Loucy (cell line): Measurements from ENCODE around the gene IGF2BP3.

ENCODE experiments used
- H2AFZ ChIP-seq: fragments of 200-600 bp; sonication (generic); 2 replicates; pipeline ENCODE4 v1.6.0; 2016; ENCODE audit warnings: antibody characterized with exemption, mild to moderate bottlenecking, low read length, moderate library complexity
- H3F3A ChIP-seq: fragments of 200-600 bp; 2 replicates; pipeline ENCODE4 v1.6.0; 2016; ENCODE audit warnings: antibody characterized with exemption, low read depth, mild to moderate bottlenecking
- H3K27me3 ChIP-seq: fragments of 200-600 bp; sonication (generic); 2 replicates; pipeline ENCODE4 v1.6.1; 2014; ENCODE audit warnings: low read length, mild to moderate bottlenecking; ENCODE audit not compliant: insufficient read depth, poor library complexity, severe bottlenecking
- H3K36me3 ChIP-seq: fragments of 200-600 bp; sonication (generic); 2 replicates; pipeline ENCODE4 v1.6.1; 2016; ENCODE audit warnings: low read length; ENCODE audit not compliant: insufficient read depth
- H3K4me1 ChIP-seq: fragments of 200-600 bp; sonication (generic); 2 replicates; pipeline ENCODE4 v1.5.1; 2014; ENCODE audit warnings: low read length, mild to moderate bottlenecking; ENCODE audit not compliant: insufficient read depth, poor library complexity, severe bottlenecking
- H3K4me2 ChIP-seq: fragments of 200-600 bp; sonication (generic); 2 replicates; pipeline ENCODE4 v1.6.0; 2014; ENCODE audit warnings: antibody characterized with exemption, low read length, low read depth, mild to moderate bottlenecking; ENCODE audit not compliant: poor library complexity, severe bottlenecking
- H3K4me3 ChIP-seq: fragments of 200-600 bp; sonication (generic); 2 replicates; pipeline ENCODE4 v1.5.1; 2014; ENCODE audit warnings: low read length, mild to moderate bottlenecking, mixed read lengths; ENCODE audit not compliant: poor library complexity, severe bottlenecking
- H3K79me2 ChIP-seq: fragments of 200-600 bp; sonication (generic); 2 replicates; pipeline ENCODE4 v1.6.1; 2014; ENCODE audit warnings: low read length; ENCODE audit not compliant: insufficient read depth
- H3K9ac ChIP-seq: fragments of 200-600 bp; sonication (generic); 2 replicates; pipeline ENCODE4 v1.6.0; 2014; ENCODE audit warnings: mild to moderate bottlenecking, low read depth, low read length, moderate library complexity; ENCODE audit not compliant: poor library complexity, severe bottlenecking
- H3K9me2 ChIP-seq: fragments of 200-600 bp; sonication (generic); replicated peaks from 2 replicates; pipeline ENCODE4 v1.6.1; 2016; ENCODE audit warnings: low read depth, low read length, mixed read lengths
- H3K9me3 ChIP-seq: fragments of 200-600 bp; sonication (generic); 2 replicates; pipeline ENCODE4 v1.6.1; 2014; ENCODE audit warnings: mild to moderate bottlenecking, antibody characterized with exemption, low read length, low read depth; ENCODE audit not compliant: insufficient read depth
- H4K20me1 ChIP-seq: fragments of 200-600 bp; sonication (generic); 2 replicates; pipeline ENCODE4 v1.6.0; 2014; ENCODE audit warnings: antibody characterized with exemption, low read length, mild to moderate bottlenecking; ENCODE audit not compliant: insufficient read depth, poor library complexity, severe bottlenecking
- CTCF ChIP-seq: fragments of 200-600 bp; sonication (generic); conservative IDR thresholded peaks from 2 replicates; pipeline ENCODE4 v1.5.1; 2014; ENCODE audit warnings: mild to moderate bottlenecking, antibody characterized with exemption, low read length
- EZH2phosphoT487 ChIP-seq: fragments of 200-600 bp; IDR thresholded peaks from 2 replicates; pipeline ENCODE4 v1.6.1; 2018; ENCODE audit warnings: antibody characterized with exemption, mild to moderate bottlenecking, moderate library complexity, borderline replicate concordance

The IGF2BP3 gene

DNA sequence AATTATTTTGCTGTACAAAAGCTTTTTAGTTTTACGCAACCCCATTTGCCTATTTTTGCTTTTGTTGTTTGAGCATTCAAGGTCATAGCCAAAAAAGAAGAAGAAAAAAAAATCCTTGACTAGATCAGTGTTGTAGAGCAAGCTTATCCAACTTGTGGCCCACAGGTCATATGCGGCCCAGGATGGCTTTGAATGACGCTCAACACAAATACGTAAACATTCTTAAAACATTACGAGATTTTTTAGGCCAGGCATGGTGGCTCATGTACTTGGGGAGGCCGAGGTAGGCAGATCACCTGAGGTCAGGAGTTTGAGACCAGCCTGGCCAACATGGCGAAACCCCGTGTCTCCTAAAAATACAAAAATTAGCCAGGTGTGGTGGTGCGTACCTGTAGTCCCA is 179.3 kb downstream of the IGF2BP3 start:
- H3K9ac ChIP-seq, result no peak overlapping the region
- no peaks in the 10 kb centered on the region for H3K9me2 ChIP-seq
- H3K27me3 ChIP-seq, result peaks cover 38% of the 10 kb centered on the region
- H3K4me2 ChIP-seq, result no peak overlapping the region
- TF ChIP-seq EZH2phosphoT487 (no peak), CTCF (no peak)
- H4K20me1 ChIP-seq, result no peaks in the 10 kb centered on the region
- no peaks in the 10 kb centered on the region for H3K79me2 ChIP-seq
- H3K4me1 ChIP-seq, result peaks cover 18% of the 10 kb centered on the region
- no peaks in the 10 kb centered on the region for H3F3A ChIP-seq
- H2AFZ ChIP-seq, result no peak overlapping the region
- no peaks in the 10 kb centered on the region for H3K36me3 ChIP-seq
- H3K9me3 ChIP-seq, result no peaks in the 10 kb centered on the region
- no peak overlapping the region for H3K4me3 ChIP-seq

DNA sequence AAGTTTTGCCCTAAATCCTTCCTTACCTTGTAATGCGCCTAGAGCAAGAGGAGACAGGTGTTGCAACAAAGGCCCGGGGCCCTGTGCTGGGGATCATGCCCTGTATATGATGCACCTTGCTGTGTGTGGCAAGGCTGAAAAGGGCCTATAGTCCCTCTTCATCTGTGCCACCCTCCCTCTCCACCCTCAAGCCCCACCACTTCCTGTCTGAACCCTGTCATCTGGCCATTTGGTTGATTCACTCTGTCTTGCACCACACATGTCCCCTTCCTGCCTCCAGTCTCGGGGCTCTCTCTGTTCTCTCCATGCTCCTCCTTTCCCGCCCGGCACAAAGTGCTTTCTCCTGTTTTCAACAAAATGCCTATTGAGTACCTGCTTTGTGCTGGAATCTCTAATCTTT is 182.7 kb downstream of the IGF2BP3 start:
- Histone ChIP-seq H3K4me1 (peaks cover 18% of the 10 kb centered on the region), H3K79me2 (no peaks in the 10 kb centered on the region), H3K9me3 (no peaks in the 10 kb centered on the region), H3K4me3 (peak overlapping the region; percentile 18), H3F3A (no peaks in the 10 kb centered on the region), H3K9ac (no peak overlapping the region), H3K27me3 (peaks cover 6% of the 10 kb centered on the region), H4K20me1 (no peaks in the 10 kb centered on the region), H3K9me2 (no peaks in the 10 kb centered on the region), H2AFZ (peak overlapping the region; percentile 78), H3K36me3 (no peaks in the 10 kb centered on the region), H3K4me2 (peak overlapping the region; percentile 27)
- no peak for TF ChIP-seq CTCF
- TF ChIP-seq EZH2phosphoT487, result no peak

DNA sequence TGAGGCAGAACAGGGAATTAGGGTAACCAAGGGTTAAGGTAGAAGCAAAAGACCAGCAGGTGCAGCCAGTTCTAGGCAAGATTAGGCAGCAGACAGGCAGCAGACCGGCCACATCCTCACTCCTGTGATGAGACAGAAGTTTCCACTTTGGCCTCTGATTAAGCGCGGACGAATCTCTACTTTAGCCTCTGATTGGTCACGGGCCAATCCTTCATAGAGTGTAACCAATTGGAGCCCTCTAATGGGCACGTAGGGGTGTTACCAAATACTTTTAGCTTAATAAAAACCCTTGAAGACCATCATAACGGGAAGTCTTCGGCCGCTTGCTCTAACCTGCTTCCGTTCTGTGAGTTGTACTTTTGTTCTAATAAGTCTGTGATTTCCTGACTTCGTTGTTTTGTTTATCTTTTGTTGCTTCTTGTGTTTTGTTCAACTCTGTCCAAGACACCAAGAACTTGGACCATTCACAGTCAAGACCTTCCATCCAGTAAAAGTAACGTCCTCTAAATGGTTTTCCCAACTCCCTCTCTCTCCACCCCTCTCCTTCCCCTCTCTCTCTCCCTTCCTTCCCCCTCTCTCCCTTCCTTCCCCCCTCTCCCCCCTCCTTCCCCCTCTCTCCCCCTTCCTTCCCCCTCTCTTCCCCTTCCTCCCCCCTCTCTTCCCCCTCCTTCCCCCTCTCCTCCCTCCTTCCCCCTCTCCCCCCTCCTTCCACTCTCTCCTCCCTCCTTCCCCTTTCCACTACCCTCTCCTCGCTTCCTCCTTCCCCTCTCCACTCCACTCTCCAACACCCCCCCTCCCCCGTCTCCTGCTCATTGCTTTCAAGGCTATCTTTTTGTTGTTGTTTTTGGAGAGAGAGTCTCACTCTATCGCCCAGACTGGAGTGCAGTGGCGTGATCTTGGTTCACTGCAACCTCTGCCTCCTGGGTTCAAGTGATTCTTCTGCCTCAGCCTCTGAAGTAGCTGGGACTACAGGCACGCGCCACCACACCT is 184.3 kb downstream of the IGF2BP3 start:
- peaks cover 18% of the 10 kb centered on the region for H3K4me1 ChIP-seq
- H3K4me3 ChIP-seq, result no peak overlapping the region
- no peaks in the 10 kb centered on the region for H3K27me3 ChIP-seq
- H3K9me3 ChIP-seq, result no peaks in the 10 kb centered on the region
- no peak overlapping the region for H2AFZ ChIP-seq
- H3K79me2 ChIP-seq, result no peaks in the 10 kb centered on the region
- H3K36me3 ChIP-seq, result no peaks in the 10 kb centered on the region
- no peaks in the 10 kb centered on the region for H3K9me2 ChIP-seq
- no peak overlapping the region for H3K9ac ChIP-seq
- no peaks in the 10 kb centered on the region for H4K20me1 ChIP-seq
- TF ChIP-seq CTCF, result no peak
- H3K4me2 ChIP-seq, result no peak overlapping the region
- no peaks in the 10 kb centered on the region for H3F3A ChIP-seq
